Measurements from ENCODE around the gene GPRC5C. TPM values are rescaled to one million over a fixed set of nuclear protein-coding genes. Genes with fewer than 3 reads are reported as not detected.

The GPRC5C gene
- total and polyA plus RNA-seq, 5 donors from 2014 or later: not detected

Other genes with a start within 250 kb of the GPRC5C start
- gene RPL38, start 228.4 kb upstream of the GPRC5C start, total RNA-seq: 1,316 TPM
- gene RPL38, start 228.4 kb upstream of the GPRC5C start, polyA plus RNA-seq: 1,000 to 10,000 TPM; 1,826 to 2,253 (median 2,137) TPM
- gene TTYH2, start 218.5 kb upstream of the GPRC5C start, total RNA-seq: 23.3 TPM
- 10 to 100 TPM in 2 of 4 donors, 1 to 10 TPM in 2; 6.7 to 13.8 (median 9.9) TPM for gene TTYH2, start 218.5 kb upstream of the GPRC5C start, polyA plus RNA-seq
- gene DNAI2, start 157.9 kb upstream of the GPRC5C start, total RNA-seq: 1.5 TPM
- under 1 TPM in 2 of 4 donors, not detected in 2; 0.10 to 0.23 TPM for gene DNAI2, start 157.9 kb upstream of the GPRC5C start, polyA plus RNA-seq
- 1.8 TPM for gene KIF19, start 105.9 kb upstream of the GPRC5C start, total RNA-seq
- gene KIF19, start 105.9 kb upstream of the GPRC5C start, polyA plus RNA-seq: 1 to 10 TPM; 1.2 to 1.7 (median 1.3) TPM
- gene BTBD17, start 70.2 kb upstream of the GPRC5C start, total RNA-seq: not detected
- gene BTBD17, start 70.2 kb upstream of the GPRC5C start, polyA plus RNA-seq: under 1 TPM in 1 of 4 donors, not detected in 3; 0.09 TPM
- not detected for gene GPR142, start 64.6 kb upstream of the GPRC5C start, total RNA-seq
- gene GPR142, start 64.6 kb upstream of the GPRC5C start, polyA plus RNA-seq: not detected
- gene CD300A, start 34.5 kb downstream of the GPRC5C start, total RNA-seq: 4.8 TPM
- 1 to 10 TPM in 3 of 4 donors, under 1 TPM in 1; 0.39 to 3.0 (median 2.1) TPM for gene CD300A, start 34.5 kb downstream of the GPRC5C start, polyA plus RNA-seq
- not detected for gene CD300LB, start 99.4 kb downstream of the GPRC5C start, total RNA-seq
- gene CD300LB, start 99.4 kb downstream of the GPRC5C start, polyA plus RNA-seq: not detected
- not detected for gene CD300C, start 114.0 kb downstream of the GPRC5C start, total RNA-seq
- gene CD300C, start 114.0 kb downstream of the GPRC5C start, polyA plus RNA-seq: under 1 TPM in 1 of 4 donors, not detected in 3; 0.15 TPM
- not detected for gene CD300H, start 135.4 kb downstream of the GPRC5C start, total RNA-seq
- gene CD300H, start 135.4 kb downstream of the GPRC5C start, polyA plus RNA-seq: under 1 TPM in 1 of 4 donors, not detected in 3; 0.37 TPM
- gene CD300LD, start 160.2 kb downstream of the GPRC5C start, total RNA-seq: not detected
- not detected for gene CD300LD, start 160.2 kb downstream of the GPRC5C start, polyA plus RNA-seq
- gene CD300E, start 191.7 kb downstream of the GPRC5C start, total RNA-seq: not detected
- under 1 TPM in 2 of 4 donors, not detected in 2; 0.06 to 0.08 TPM for gene CD300E, start 191.7 kb downstream of the GPRC5C start, polyA plus RNA-seq

Measured in CD4-positive, CD25-positive, alpha-beta regulatory T cell (primary cell).